ENCODE results near the gene SNRNP48.

Gene SNRNP48

DNA sequence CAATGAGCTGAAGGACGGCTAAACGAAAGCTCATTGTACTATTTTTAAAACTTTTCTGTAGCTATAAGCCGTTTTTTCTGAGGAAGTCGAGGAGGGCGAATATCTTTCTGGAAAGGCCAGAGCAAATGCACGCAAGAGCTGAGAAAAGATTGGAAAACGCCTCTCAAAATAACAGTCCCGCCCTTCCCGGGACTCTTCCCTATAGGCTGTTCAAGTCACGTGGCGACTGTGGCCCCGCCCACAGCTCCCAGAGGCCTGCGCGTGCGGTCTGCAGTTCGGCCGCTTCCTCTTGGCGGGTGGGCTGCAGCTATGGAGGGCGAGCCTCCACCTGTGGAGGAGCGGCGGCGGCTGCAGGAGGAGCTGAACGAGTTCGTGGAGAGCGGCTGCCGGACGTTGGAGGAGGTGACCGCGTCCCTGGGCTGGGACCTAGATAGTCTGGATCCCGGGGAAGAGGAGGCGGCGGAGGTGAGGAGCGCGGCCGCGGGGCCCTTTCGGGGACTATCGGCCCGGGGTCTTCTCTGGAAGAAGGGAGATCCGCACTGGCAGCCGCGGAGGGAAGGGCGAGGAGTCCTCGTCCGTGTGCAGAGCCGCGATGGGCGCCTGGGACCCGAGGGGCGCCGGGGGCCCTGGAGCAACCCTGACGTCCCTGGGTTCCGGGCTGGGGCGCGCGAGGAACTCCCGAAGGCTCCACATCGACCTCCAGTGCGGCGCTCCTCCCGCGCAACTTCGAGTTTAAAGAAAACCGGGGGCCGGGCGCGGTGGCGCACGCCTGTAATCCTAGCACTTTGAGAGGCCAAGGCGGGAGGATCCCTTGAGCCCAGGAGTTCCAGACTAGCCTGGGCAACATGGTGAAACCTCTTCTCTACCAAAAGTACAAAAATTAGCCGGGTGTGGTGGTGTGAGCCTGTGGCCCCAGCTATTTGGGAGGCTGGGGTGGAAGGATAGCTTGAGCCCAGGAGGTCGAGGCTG is at the start of gene SNRNP48:
Gene SNRNP48 (plus strand): TSS at position 250 of the 969 bp plus-strand sequence. CDS start 60 bp downstream, at position 310.
- peak; percentile 82 for DNase-seq

- DNase-seq, result no peak
Measured at GRCh38 chr6:7540595-7540994, 49.4 kb upstream of the SNRNP48 start.

GRCh38 chr6:7541175-7542064 is 48.6 kb upstream of the SNRNP48 start, which contains the start of gene DSP:
Gene DSP, plus strand, starts transcription at chr6:7541671. Its CDS starts 245 bp downstream, at chr6:7541916.
- peak; percentile 65 for DNase-seq

DNA sequence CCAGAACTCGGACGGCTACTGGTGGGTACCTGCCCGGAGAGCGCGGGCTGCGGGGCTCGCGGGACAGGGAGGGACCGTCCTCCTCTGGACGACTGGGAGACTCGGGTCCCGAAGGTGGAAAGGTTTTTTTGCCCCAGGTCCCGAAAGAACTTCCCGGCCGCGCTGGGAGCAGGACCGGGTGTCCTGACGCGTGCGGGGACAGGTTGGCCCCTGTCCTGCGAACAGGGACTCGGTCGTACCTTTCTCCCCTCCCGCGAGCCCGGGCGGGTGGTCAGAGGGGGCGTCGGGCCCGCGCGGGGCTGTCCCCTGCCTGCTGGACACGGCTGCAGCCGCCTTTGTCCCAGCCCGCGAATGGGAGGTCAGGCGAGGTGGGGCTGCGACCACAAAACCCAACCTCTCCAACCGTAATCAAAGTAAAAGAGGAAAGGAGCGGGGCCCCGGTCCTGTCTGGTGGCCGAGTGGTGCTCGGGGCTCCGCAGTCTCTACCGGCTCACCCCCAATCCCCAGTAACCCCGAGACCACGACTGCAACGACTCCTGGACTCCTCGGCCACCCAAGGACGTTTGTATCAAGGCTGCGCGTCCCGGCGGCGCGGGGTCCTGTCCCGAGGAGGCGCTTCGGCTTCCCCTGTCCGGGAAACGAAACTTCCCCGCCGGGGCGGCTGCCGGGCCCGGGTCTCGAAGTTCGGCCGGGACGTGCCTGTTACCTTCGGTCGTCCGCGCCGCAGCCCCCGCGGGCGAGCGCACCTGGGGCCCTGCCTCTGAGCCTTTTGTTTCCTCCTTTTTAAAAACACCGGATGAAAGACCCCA is 47.7 kb upstream of the SNRNP48 start:
- DNase-seq, result no peak

- peak; percentile 69 for DNase-seq
Measured at GRCh38 chr6:7542874-7543624, 46.9 kb upstream of the SNRNP48 start.

DNA sequence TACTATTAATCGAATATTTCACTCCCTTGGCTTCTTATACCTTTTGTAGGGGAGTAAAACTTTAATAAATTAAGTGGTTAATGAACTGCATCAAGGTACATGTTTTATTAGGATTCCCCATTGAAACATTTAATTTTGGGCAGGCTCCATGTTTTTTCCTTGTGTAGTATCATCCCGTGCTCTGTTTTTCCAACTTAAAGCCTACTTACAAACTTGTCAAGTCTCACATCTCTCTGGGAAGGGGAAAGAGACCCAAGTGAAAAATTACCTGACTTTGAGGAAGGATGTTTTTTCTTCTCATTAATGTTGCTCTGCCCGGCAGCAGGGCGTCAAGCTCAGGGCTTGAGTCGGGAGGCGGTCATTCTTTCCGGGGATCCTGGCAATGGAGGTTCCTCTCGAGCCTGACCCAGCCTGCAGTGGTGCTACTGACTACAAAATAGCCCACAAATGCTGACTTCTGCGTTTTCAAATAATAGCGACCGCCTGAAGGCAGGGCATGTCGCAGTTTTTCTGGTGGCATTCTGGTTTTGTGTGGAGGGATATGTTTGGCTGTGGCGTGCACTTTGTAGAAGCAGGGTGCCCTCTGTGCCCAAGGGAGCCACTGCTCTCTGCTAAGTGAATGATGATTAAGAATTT is 46.1 kb upstream of the SNRNP48 start:
- no peak for DNase-seq

DNA sequence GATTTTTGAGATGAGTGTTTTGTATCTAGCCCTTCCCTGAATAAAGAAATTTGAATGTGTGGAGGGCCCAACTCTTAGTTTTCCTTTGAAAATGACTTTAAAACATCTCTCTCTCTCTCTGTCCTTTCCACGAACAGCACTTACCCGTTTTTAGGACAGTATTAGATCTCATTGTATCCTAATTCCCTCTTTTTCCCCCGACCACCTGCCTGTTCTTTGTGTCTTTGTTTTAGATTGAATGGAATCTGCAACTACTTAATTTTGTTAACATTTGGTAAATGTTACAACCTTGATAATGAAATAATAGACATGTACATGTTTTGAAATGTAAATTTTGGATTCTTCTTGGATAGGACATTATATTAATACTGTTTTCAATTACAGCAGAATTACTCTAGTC is 45.4 kb upstream of the SNRNP48 start:
- DNase-seq, result no peak

- no peak for DNase-seq
Measured at GRCh38 chr6:7545316-7546019, 44.5 kb upstream of the SNRNP48 start.

DNA sequence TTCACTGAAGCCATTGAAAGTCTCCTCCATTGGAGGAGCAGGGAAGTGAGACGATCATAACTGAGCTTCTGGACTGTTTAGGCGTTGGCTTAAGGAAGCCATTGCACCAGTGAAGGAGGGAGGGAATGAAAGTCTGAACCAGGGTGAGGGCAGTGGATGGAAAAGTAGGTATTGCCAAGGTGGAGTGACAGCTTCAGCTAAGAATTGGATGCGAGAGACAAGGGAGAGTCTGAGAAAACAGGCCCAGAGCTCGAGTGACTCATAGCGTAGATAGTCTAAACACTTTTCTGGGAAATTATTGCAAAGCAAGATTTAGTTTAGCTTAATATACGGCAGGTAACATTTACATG is 44.0 kb upstream of the SNRNP48 start:
- no peak for DNase-seq

DNA sequence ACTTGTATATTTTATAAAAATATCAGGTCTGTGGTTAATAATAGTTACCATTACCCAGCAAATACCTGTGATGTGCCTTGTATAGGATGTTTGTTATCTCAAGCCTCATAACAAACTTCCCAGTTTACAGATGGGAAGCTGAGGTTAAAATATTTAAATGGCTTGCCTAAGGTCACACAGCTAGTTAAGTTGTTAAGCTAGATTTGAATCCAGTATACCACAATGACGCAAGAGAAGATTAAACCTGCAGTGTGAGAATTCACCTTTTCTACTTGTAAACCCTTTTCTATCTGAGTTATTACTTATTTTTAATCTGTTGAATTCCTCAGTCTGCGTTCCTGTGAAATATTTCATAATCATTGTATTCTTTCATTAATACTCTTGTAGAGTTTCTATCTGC is 43.6 kb upstream of the SNRNP48 start:
- no peak for DNase-seq

- no peak for DNase-seq
Measured at GRCh38 chr6:7546896-7547295, 43.1 kb upstream of the SNRNP48 start.

DNA sequence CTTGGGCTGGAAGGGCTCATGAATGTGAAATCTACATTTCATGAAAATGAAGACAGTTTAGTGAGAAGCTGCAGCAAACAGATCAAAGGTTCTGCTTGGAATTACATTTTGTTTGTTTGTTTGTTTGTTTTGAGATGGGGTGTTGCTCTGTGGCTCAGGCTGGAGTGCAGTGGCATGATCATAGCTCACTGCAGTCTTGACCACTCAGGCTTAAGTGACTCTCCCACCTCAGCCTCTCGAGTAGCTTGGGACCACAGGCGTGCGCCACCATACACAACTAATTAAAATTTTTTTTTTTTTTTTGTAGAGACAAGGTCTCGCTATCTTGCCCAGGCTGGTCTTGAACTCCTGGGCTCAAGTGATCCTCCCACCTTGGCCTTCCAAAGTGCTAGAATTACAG is 42.7 kb upstream of the SNRNP48 start:
- no peak for DNase-seq

DNA sequence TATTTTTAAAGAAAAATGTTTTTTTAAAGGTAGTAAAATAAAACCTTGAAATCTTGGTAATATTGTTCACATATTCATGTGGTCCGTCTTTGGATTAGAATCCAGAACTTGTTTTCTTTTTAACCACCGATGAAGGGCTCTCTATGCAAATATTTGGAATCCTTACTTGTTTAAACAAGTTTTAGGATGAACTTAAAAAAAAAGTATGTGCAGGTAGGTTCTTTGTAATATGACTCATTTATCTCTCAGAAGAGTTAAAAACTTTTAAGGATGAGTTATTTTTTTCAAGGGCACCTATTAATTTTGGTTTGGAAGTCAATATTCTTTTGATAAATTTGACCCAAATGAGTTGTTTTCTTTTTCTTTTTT is 39.6 kb upstream of the SNRNP48 start:
- DNase-seq, result no peak

DNA sequence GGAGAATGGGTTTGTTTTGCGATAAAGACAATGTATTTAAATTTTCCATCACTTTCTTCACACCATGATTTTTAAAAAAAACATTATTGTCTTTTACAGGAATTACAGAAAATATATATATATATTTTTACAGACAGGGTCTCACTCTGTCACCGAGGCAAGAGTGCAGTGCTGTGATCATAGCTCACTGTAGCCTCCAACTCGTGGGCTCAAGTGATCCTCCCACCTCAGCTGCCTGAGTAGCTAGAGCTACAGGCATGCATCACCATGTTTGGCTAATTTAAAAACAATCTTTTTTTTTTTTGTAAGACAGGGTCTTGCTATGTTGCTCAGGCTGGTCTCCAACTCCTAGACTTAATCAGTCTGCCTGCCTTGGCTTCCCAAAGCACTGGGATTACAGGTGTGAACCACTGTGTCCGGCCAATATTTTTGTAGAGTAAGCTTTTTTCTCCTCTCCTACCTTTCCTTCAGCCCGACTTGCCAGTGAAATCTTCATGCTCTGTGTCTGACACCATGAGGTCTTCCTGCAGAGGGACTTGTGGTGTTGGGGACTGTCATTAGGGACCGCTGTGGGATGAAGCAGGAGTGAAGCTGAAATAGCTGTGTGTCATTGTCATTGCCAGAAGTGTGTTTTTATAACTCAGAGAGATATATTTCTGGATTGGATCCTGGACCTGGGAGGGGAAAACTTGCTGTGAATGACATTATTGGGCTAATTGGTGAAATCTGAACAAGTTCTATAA is 35.3 kb upstream of the SNRNP48 start:
- DNase-seq, result no peak

- no peak for DNase-seq
Measured at GRCh38 chr6:7555671-7556070, 34.3 kb upstream of the SNRNP48 start.

GRCh38 chr6:7556394-7557106 is 33.4 kb upstream of the SNRNP48 start:
- DNase-seq, result no peak

DNA sequence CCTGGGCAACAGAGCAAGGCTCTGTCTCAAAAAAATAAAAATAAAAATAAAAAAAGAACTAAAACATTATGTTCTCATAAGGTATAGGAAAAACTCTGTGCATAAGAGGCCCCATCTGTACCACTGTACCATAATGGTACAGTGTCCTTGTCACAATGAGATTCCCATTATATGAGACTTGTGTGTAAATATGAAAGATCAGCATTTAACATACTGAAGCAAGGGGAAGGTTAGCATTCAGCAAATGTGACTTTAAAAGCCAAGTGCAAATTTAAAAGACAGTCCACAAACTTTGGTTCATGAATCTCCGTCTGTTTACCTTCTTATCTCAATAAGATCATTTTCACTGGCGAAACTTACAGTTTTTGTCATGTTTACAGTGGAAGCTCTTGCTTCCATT is 32.3 kb upstream of the SNRNP48 start:
- no peak for DNase-seq

GRCh38 chr6:7558781-7559180 is 31.2 kb upstream of the SNRNP48 start:
- DNase-seq, result no peak

GRCh38 chr6:7559196-7559595 is 30.8 kb upstream of the SNRNP48 start:
- DNase-seq, result no peak
